CD4-positive, alpha-beta T cell treated with Interleukin-6 for 4 hours (primary cell): ENCODE measurements around the gene ALX3.

Experiments
- DNase-seq: peaks from one replicate; pipeline ENCODE4 v3.0.0-alpha.2; 2020; ENCODE audit warnings: mixed read lengths

Gene ALX3

DNA sequence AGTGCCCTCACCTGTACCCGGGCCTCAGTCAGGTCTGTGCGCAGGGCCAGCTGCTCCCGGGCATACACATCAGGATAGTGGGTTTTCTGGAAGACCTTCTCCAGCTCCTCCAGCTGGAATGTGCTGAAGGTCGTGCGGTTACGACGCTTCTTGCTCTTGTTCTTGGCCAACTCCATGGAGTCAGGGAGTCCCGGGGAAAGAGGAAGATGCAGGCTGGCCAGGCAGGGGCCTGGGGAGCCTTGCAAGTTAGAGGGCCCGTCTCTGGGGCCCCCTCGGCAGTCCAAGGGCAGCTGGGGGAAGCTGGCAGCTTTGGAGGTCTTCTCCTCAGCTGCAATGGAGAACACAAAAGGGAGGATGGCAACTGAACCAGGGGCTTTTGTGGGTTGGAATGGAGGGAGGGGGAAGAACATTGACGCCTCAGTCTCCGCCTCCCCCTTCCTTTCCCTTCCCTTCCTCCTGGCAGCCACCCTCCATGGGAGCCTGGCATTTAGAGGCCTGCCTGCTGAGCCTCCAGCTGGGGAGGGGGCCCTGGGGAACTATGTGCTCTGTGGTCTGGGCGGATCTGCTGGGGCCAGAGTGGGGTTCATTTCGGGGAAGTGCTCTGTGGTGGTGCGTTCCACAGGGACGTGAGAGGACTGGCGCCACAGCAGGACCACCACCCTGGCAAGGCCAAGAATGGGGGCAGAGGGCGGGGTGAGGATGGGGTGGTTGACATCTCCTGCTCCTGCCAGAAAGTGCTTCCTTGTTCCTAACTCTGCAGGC is 5.7 kb downstream of the ALX3 start:
- DNase-seq: no peak

DNA sequence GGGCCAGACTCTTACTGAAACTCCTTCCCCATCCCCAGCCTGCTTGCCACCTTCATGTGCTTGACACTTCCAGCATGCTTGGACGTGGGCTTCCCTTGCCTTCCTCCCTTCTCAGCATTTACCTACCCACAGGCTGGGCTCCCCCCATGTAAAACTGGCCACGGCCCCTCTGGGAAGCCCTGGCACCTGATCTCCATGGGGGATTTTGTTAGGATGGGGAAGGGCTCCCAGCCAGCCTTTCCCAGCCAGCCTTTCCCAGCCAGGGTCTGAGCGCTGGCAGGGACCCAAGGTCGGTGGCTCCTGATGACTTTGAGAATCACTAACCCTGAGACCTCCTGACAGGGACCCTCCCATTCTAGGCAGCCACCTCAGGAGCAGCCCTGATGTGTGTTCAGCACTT is 6.7 kb downstream of the ALX3 start:
- DNase-seq: no peak

DNA sequence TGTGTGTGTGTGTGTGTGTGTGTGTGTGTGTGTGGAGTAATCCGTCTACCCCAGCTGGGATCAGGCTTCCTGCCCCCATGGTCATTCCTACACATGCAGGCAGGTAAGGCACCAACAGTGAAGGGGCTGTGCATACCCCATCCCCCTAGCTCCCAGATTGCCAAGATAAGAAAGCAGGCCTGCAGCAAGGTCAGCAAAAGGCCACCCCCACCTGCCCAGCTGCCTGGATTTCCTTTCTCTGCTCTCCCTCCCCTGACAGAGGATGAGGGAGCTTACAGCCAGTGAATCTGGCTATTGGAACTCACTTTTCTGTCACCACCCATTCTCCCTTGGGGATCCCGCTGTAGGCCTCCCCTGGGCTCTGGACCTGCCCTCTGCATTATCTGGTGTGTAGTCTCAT is 7.9 kb downstream of the ALX3 start:
- DNase-seq: no peak

DNA sequence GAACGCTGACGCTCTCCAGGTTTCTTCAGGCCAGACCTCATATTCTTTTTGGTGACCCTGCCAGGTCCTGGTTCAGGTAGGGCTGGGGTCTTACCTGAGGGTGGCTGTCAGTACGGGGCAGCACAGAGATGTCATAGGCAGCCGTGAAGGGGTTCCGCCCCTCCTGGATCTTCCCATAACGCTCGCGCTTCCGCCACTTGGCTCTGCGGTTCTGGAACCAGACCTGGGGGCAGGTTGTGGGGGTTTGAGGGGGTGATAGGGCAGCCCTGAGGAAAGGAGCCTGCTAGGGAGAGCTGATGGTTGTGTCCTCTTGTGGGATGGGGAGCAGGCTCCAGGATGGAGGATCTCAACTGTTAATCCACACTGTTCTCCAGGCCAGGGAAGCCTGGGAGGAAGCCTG is 9.1 kb downstream of the ALX3 start:
- no peak for DNase-seq

DNA sequence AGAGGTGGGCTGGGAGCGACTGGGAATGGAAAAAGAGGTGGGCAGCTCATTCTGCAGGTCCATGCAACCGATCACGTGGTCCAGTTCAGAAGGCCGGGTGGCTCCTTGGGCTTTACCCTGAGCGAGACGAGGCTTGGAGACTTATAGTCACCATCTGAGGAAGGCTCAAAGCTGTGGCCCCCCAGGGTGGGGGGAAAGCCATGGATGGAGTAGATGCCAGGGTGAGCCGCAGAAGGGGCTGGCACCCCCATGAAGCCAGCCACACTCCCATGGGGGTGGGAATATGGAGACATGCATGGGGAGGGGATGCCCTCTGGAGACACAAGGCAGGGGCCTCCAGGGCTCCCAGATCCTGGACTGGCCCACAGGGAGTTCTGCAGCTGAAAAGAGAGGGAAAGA is 9.8 kb downstream of the ALX3 start:
- no peak for DNase-seq

DNA sequence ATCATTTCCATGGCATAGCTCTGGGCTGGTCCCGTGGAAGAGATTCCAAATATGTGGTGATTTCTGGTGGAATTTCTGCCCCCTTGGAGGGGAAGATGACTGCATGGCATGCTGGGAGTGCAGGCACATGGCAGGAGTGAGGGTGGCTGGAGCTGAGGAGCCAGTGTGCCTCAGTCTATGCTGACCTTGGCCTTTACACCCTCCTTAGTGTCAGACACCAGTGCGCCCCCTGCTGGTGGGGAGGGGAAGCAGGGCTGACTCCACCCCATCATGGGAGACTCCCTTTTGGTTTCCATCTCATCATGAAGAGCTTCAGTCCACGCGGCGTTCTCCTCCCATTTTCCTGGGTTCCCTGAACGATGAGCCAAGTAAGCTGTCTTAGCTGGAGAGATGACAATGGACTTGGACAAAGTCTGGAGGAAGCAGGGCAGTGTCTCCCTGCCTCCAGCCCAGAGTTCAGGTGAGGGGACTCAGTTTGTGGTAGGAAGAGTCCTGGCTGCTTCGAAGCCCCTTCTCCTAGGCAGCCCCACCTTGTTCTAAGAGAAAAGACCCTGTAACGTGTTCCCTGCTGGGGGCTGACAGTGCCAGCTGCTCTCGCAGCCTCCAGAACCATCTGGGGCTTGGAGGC is 10.3 kb downstream of the ALX3 start:
- DNase-seq: peak; percentile 76

DNA sequence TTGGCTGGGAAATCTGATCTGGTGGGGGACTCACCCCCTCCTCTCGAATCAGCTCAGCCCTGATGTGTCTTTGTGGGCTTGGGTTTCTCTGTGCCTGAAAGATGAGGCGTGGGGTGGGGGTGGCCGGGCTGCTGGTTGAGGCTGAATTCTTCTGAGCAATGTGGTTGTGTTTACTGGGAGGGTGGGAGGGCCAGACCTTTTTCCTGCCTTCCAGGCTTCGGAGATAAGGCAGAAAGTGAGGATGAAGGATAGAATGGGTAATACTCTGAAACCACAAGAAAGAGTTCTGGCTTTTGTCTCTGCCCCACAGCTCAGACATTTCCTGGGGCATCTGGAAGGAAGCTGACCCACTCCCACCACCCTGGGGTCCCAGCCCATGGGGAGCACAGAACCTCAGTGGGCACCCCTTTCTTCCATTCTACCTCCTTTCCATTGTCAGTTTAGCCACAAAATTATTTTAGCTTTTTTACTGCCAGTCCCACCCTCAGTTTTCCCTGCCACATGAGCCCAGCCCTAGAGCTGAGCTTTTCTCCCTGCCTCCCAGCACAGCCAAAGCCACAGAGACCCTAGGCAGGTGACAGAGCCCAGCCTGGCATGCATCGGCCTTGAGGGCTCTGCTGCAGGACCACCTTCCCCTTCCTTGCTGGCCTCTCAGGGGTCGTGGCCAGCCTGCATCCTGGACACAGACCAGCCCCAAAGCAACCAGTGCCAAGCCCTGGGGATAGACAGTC is 11.2 kb downstream of the ALX3 start:
- no peak for DNase-seq

DNA sequence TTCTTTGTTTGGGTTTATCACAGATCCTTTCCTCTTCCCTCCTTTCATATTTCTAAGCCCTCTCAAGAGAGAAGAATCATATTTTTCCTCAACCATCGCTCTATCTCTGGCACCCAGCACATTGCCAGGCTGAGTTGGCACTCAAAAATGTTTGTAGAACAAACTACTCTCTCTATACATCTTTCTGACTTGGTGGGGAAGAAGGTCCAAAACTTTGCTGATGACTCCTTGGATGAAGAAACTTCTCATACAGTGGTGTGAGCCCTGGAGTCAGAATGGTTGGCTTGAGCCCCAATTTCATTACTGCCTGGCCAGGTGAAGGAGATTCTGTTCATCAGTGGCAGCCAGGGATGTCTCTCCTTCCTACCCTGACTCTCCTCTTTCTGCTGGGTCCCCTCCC is 11.9 kb downstream of the ALX3 start:
- no peak for DNase-seq

DNA sequence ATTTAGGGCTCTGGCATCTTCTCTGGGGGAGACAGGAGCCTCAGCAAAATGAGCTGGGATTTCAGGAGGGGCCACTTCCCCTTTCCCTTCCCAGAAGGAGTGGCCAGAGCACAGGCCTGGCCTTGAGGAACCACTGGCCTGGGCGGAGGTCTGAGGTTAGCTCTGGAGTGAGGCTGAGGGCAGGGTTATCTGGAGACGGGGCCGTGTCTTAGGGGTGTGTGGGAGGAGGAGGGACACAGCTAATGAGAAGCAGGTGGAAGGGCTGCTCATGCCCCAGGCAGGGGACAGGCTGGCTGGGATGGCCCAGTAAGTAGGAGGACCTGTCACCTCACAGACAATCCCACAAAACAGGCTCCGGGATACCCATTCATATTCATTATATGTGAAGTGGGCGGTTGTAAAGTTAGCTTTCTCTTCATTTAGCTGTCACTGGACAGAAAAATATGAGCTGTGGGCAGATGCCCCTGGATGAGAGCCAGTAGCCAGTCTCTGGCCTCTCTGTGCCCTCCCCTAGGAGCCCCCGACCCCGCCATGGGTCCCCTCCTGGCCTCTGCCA is 12.4 kb downstream of the ALX3 start:
- no peak for DNase-seq

DNA sequence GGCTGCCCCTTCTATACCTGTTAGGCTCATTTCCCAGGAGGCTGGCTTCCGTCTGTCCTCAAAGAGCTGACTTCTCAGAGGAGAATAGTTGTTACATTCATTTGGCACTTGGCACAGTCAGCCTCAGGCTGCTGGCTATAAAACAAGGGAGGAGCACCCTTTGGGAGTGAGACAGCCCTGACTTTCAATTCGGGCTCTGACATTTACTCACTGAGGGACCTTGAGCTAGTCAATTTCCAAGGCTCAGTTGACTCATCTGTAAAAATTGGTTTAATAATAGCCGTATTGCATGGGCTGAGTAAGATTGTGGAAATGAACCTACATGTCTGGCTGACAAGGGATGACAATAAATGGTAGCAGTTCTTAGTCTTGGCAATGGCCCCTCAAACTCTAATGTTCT is 13.7 kb downstream of the ALX3 start:
- no peak for DNase-seq

DNA sequence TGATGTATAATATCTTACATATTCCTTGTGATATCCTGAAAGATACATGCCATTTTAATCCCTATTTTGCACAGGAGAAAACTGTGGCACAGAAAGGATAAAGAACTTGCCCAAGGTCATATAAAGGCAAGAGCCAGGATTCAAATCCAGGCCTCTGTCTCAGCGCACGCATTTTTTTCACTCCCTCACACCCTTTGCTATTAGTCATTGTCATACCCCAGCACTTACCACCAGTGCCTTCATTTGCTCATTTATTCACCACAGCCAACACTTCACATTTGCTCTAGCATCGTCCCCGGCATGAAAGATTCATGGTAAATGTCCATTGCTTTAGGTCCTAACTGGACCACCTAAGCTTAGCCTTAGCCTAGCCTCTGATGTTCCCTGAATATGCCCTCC is 14.2 kb downstream of the ALX3 start:
- DNase-seq: no peak

DNA sequence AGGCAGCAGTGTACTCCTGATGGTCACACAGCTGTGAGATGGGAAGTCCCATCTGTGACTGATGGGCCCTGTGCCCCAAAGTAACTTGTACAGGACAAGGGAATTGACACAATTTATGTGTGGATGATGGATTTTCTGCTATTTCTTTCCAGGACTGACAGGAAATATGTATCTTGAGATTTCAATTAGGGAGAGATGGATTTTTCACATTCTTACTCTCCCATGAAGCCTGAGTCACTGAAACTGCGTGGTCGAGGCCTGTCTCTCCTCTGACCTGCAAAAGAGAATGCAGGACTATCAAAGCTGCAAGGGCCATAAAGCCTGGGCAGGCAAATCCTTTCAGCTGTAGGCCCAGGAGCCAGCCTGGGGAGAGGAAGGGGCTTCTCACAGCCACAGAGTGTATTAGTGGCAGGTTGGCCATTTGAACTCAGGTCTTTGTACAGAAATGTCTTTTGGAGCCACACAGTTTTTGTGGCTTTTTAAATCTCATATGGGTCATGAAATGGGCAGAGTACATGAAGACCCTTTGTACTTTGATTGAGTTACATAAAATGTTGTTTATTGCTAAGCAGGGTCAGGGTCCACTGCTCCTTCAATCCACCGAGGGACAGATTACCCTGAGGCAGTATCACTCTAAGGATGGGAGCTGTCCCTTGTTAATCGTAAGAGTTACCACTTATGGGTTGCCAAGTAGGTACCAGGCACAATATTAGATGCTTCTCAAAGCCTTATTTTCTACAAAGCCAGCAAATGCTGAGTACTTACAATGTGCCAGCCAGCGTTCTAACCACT is 14.8 kb downstream of the ALX3 start:
- no peak for DNase-seq

DNA sequence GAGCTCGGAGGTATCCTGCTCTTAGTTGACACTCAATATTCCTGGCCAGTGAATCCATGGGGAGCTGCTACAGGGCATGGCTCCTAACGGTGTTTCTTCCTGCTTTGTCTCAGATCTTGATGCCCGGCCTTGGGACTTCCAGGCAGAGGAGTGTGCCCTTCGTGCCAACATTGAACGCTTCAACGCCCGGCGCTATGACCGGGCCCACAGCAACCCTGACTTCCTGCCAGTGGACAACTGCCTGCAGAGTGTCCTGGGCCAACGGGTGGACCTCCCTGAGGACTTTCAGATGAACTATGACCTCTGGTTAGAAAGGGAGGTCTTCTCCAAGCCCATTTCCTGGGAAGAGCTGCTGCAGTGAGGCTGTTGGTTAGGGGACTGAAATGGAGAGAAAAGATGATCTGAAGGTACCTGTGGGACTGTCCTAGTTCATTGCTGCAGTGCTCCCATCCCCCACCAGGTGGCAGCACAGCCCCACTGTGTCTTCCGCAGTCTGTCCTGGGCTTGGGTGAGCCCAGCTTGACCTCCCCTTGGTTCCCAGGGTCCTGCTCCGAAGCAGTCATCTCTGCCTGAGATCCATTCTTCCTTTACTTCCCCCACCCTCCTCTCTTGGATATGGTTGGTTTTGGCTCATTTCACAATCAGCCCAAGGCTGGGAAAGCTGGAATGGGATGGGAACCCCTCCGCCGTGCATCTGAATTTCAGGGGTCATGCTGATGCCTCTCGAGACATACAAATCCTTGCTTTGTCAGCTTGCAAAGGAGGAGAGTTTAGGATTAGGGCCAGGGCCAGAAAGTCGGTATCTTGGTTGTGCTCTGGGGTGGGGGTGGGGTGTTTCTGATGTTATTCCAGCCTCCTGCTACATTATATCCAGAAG is 16.7 kb downstream of the ALX3 start:
- DNase-seq: peak; percentile 72

DNA sequence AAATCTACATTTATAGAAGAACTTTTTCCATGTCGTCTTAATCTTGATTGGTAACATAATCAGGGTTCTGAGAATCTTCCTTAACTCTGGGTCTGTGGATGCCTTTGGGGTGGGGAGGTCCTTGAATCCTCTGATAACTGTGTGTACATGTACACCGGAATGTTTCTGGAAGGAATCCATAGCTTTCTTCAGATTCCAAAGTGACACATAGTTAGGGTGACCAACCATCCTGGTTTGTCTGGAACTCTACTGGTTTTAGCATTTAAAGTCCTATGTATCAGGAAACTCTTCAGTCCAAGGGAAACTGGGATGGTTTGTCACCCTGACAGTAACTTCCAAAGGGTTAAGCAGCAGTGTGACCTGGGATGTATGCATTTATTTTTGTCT is 19.2 kb downstream of the ALX3 start:
- no peak for DNase-seq

DNA sequence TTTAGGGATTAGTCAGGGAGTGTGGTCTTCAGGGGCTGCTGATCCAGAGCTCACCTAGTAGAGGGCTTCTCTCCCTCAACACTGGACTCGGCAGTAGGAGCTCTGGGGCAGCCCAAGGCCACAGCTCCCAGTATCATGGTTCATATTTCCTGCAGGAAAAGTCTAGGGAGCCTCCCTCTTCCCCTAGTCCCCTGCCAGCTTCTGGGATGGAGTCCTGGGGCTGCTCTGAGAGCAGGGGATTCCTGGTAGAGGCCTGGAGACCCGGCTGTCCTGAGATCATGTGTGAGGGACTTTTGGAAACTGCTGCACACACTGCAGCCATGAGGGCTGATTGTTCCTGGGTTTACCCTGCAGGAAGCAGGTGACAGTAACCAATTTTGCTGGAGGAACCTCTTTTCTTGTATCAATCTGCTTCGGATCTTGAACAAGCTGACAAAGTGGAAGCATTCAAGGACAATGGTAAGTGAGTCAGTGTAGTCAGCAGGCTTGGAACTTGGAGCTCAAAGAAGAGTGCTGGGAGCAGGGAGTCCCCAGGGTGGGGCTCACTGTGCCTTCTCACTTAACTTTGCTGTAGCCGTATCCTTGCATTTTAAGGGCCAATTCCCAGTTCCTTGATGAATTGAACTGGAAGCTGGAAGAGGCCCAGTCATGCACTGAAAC is 19.7 kb downstream of the ALX3 start:
- DNase-seq: no peak

DNA sequence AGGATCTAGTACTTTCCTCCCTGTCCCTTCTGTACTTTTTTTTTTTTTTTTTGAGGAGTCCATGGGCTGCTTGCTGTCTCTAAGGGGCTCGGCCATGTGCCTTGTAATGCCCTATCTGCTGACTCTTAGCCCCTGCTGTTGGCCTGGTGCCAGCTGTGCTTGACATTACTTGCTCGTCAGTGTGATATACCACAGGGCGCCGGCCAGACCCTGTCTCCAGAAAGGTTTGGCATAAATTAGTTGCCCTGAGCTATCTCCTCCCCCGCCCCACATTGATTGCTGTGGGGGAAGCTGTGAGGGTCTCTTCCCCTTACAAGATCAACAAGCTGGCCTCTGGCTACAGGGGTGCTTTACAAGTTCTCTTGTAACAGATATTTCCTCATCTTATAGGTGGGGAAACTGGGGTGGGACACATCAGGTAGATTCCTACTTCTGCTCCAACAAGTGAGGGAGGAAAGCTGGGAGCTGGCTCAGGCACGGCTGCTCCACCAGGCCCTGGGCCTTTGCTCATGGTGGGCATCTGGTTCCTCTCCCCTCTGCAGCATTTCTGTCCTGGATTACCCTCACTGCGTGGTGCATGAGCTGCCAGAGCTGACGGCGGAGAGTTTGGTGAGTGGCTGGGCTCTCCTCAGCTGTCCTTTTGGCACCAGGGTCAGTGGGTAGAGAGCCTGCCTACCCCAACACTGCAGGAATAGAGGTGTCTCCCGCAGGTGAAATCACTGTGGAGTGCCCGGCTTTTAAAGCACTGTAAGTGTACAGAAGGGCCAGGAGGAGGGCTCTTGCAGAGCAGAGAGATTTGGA is 20.5 kb downstream of the ALX3 start:
- no peak for DNase-seq

DNA sequence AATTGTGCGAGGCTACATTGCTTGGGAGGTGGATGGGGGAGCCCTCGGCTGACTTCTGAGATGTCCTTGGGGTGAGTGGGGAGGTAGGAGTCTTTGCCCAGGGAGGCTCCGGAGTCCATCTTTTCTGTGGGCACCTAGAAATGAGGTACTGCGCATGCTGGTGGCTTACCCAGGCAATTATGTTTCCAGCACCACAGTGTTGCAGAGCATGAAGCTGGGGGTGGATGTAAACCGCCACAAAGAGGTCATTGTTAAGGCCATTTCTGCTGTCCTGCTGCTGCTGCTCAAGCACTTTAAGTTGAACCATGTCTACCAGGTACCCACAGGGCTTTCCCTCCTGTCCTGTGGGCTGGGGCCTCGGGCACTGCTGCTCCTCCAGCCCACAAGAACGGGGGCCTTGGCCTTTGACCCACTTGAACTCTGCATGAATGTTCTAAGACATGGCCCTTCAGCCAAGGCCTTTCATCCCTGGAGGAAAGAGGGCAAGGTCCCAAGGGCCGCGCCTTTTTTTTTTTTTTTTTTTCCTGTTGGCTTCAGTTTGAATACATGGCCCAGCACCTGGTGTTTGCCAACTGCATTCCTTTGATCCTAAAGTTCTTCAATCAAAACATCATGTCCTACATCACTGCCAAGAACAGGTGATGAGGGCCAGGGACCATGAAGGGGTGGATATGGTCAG is 21.4 kb downstream of the ALX3 start:
- no peak for DNase-seq

DNA sequence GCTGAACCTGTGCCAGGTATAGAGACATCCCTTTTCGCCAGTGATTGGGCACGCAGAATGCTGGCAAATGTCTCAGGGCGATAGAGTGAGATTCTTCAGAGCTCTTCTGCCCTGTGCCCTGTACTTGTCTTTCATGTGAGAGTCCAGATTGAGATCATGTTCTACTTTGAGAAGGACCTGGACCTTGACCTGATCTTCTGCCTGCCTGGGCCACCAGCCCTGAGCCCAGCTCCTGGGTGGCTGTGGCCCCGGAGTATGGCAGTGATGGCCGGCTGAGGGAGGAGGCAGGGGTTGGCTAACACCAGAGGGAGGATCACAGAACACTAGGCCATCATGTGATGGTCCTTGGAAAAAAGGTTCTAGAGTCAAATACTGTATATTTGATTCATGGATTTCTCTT is 22.2 kb downstream of the ALX3 start:
- no peak for DNase-seq

DNA sequence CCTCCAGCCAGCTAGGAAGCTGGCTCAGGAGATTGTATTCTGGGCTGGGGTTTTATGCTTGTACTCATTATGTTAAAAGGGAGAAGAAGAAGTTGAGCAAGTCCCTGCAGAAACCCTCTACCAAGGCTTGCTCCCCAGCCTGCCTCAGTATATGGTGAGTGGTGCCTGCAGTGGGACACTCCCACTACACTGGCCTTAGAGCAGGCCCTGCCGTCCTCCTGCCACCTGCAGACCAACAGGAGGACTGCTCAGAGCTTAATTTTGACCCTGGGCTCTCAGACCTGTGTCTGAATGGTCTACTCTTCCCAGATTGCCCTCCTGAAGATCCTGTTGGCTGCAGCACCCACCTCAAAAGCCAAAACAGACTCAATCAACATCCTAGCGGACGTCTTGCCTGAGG is 23.0 kb downstream of the ALX3 start:
- DNase-seq: no peak

DNA sequence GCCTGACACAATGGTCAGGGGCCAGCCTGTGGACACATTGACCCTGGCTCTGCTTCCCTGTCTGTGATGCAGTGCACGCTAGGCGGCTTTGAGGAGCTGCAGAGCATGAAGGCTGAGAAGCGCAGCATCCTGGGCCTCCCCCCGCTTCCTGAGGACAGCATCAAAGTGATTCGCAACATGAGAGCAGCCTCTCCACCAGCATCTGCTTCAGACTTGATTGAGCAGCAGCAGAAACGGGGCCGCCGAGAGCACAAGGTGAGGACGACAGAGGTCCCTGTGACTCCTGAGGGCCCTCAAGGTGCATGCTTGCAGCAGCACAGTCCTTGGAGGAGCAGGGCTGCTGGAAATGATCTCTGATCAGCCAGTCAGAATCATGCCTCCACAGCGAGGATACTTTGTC is 27.5 kb downstream of the ALX3 start:
- DNase-seq: no peak
